NCI-H446 treated with DMSO at 0.1 percent for 48 hours (cell line): Measurements from ENCODE around the gene PPP1R13B.

Source experiments
- DNase-seq: peaks from one replicate; lab custom pipeline; 2025; lab: John Stamatoyannopoulos, UW

PPP1R13B gene

DNA sequence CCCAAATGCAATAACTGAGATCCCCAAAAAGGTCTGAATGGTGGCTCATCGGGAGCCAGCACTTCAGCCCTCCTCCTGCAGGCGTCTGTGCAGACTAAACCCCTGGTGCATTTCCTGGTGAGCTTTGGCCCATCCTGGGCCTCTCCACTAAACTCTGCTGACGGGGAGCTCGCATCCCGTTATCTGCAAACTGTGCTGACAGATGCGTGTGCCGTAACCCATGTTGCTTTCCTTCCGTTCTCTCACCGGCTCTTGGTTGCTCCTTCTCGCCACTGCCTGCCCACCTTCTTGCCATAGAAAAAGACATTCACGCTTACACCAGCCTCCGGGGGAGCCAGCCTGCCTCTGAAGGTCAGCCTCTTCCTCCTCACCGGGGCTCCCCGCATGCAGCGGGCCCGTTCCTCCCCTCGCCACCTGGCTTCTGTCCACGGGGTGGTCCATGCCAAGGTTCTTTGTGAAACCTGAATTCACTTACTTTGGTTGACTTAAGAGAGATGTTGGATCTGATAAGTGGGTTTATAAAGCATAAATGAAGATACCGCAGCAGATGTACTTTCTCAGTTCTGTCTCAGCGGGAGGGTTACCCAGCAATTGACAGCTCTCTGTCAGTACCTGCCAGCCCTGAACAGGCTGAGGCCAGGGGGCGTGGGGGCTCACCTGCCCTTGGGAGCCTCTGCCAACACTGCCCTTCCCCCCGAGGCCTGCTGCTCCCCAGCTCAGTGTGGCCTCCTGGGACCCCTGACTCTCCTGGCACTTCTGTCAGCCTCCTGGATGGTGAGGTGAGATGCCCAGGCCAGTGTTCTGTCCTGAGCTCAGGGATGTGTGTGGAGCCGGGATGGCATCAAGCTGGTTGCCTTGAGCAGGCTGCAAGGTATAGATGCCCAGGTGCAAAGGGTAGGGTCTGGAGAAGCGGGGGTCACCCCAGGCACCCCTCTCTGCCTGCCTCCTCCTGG is 117.6 kb downstream of the PPP1R13B start:
- DNase-seq = no peak

DNA sequence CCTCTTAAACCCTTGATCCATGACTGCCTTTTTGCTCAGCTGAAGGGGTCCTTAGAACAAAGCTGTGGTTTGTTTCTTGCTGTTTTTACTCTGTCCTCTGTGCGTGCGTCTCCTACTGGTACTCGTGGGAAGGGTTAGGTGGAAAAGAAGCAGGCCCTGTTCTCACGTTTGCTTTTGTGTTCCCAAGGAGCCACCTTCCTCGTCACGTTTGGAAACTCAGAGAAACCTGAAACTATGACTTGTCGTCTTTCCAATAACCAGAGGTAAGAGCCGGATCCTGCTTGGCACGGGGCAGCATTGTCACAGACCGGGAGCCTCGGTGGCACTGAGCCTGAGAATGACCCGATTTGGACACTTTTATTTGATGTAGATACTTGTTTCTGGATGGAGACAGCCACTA is 118.7 kb downstream of the PPP1R13B start:
- no peak for DNase-seq

DNA sequence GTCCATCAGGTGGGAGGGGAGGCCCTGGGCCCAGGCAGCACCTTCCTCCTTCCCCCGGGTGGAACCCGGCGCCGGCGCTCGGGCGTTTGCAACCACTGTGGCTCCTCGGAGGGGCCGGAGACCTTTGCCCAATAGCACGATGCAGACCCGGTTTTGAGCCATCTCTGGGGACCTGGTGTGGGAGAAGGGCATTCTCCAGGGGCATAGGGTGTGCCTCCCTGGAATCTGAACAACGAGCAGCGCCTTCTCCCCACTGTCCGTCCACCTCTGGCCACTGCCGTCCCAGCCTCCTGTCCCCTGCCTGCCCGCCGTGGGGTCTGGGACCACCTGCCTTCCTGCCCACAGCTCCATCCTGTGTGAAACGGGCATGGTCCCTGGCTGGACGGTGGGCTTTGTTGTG is 119.2 kb downstream of the PPP1R13B start:
- no peak for DNase-seq

DNA sequence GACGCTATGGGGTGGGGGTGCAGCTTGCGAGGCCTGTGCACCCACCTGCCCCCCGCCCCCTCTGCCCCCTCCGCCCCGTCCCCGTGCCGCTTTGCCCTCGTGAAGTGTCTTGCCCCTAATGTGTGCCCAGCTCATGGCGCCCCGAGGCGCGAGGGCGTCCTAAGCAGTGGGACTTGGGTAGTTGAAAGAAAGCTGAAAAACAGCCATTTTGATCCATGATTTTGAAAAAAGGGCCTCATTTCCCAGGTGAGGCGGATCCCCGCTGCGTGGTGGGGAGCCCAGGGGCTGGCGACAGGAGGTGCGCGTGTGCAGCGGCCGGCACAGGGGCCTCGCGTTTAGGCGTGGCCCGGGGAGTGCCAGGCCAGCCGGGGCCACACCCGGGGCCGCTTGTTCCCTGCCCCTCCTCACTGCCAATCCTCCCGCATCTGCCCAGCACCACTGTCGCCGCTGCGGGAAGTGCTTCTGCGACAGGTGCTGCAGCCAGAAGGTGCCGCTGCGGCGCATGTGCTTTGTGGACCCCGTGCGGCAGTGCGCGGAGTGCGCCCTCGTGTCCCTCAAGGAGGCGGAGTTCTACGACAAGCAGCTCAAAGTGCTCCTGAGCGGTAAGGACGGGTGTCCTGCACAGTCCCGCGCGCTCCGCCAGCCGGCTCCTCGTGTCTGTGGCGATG is 119.9 kb downstream of the PPP1R13B start:
- DNase-seq = no peak

DNA sequence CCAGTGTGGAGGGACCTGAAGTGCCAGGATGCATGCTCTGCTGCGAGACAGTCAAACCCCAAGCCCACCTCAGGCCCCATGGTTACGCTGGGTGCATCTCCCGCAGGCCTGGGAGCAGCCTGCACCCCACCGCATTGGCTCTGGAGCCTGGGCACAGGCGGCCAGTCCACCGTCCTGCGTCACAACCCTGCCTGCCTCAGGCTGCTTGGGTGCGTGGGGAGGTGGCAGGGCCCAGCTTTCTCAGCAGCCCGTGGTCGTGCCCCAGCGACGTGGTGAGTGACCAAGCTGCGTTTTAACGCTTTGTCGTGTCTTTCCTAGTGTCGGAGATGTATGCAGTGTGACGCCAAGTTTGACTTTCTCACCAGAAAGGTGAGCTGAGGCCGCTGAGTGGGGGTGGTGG is 120.9 kb downstream of the PPP1R13B start:
- no peak for DNase-seq

DNA sequence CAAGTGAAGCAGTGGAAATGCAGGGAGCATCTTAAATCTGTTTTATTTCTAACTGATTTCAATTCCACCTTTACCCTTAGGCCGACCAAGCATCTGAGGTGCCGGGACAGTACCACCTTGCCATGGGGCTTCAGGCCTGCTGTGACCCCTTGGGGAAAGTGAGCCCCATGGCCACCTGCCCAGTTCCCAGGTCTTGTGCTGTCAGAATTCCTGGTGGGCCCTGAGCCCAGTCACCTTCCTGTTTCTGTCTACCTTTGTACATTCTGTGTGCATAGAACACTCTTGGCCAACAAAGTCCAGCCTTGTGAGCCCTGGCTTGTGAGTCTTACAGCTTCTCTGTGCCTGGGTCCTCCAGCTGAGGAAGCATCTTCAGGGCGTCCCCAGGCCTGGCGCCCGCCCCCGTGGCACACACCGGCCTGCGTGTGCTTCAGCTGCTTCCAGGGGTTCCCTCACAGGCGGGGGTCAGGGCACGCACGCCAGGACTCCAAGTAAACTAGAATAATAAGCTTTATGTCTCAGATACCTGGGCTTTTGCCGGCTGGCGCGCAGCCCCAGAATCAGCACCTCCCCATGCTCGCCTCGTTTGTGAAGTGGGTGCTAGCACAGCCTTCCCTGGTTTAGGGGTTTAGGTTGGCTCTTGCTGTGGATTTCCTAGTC is 121.5 kb downstream of the PPP1R13B start:
- DNase-seq = no peak

DNA sequence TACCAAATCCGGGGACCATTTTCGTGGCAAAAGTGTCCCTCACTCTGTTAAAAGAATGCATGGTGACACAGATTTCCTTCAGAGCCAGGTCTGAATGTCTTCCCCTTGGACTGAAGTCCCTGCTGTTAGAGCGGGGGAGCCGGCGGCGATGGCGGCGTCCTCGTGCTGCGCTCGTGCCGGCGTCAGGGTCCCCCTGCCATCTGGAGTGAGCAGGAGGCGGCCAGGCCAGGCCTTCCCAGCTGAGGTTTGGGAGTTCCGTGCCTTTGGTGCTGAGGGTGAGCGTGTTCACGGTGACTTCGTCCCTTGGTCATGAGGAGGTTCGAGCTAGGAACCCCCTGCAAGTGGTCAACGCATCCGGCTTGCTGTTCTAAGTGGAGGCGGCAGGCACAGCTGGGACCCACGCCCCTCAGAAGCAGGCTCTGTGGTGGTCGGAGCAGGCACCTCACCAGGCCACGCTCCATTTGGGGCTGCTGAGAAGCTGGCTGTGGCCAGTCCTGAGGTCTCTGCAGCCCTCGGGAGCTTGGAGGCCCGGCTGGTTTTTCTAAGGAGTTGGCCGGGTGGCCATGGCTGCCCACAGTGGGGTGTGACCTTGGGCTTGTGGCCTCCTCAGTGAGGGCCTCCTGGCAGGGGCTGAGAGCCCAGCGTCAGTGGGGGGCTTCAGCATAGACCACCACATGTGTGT is 122.2 kb downstream of the PPP1R13B start:
- DNase-seq = no peak

DNA sequence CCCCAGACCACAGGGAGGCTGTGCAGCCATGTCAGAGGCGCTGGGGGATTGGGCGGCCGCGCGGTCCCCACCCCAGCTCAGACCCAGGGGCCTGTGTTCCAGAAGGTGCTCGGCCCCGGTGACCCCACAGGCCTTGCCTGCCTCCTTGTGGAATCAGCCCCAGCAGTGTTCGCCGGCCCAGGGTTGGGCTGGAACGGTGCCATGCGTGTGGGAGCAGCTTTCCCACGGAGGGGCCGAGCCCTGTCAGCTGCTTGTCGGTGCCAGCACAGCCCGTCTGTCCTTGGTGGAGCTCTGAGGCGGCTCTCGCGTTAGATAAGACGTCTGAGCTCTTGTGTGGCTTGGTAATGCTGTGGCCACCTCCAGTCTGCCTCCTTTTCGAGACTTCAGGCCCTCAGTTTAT is 123.3 kb downstream of the PPP1R13B start:
- DNase-seq = no peak

DNA sequence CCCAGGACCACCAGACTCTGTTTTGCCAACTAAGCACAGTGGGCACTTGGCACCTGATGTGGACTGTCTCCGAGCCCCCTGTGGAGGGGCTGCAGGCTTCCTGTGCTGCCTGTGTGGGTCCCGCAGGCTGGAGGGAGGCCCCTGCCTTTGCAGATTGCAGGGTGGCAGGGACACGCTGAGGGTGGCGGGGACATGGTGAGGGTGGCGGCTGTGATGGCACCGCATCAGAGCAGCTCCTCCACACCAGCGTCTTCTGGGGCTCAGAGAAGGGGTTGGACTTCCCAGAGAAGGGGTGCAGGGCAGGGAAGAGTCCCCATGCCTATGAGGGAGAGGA is 123.7 kb downstream of the PPP1R13B start:
- no peak for DNase-seq

DNA sequence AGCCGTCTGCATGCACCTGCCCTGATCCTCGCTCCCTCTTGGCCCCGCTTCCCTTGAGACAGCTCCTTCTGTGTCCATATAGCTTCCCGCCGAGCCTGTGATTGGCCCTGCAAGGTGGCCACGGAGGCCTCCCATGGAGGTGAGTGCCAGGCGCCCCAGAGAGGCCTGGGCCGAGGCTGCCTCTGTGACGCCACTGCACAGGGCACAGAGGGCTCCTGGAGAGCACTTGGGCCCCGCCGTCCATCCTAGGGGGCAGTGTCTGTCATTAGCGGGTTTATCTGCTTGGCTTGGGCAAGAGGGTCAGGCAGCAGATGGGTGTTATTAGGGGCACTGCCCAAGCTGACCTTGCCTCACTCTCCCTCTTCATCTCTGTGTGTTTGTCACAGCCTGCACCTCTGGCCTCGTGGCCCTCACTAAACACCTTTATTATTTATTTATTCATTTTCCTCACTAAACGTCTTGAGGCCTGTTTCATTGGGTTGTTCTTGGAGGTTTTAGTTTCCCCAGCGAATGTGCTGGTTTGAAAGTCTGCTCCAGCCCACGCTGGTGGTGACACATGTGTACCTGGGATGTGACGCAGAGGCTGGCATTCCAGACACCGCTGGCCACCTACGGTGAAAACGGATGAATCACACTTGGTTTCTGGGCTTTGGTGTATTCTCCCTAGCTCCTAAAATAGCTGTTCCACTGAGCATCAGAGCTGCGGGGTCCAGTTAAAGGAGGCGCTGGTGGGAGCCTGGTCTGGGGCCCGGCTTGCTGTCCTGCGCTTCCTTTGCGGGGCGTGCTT is 125.8 kb downstream of the PPP1R13B start:
- no peak for DNase-seq

DNA sequence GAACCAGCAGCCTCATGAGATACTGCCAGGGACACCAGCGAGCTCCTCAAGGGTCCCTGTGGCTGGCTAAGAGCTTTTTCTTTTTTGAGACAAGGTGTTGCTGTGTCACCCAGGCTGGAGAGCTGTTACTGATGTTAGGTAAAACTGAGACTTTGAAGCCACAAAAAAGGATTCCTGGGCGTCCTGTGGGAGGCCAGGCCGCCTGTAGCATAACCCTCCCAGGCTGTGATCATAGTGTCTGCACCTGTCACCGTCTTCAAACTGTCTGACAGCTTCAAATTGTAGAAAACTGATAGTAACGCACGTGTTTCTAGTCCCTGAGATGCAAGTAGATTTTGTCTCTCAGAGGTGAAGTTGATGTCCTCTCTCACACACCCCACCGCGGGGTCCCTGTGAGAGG is 127.6 kb downstream of the PPP1R13B start:
- DNase-seq = no peak

DNA sequence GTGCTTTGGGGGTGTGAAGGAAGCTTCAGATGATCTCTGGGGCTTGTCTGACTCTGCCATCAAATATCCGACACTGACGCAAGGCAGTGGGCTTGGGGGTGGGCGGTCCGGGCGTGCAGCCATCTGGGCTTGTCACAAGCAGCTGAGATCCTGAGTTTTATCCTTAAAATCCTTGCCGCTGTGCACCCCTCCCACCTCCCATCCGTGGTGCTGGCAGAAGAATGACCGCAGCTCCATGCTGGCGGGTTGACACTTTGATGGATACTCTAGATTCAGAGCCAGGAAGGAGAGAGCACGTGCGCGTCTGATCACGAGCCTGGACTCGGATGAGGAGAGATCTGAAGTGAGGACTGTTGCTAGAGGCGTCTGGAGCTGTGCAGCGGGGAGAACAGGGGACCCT is 128.8 kb downstream of the PPP1R13B start:
- DNase-seq = peak; percentile 59

DNA sequence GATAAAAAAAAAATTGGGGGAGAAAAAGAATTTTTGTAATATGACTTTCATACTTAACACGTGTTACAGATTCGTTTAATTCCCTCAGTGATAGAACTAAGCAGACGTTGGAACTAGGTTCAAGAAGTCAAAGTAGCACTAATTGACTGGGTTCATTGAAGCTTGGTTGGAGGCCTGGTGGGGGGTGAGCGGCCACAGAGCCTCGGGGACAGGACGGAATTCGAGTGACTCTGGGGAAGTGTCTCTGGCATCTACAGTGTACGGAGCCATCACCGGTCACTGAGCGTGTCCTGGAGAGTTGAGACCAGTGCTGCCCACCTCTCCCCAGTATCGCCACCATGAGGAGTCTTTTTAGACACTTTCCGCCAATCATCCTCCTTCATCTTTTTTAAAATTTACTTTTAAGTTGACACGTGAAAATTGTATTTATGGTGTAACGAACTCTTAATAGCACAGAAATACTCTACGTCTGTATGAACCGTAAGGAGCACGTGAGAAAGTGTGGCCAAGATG is 130.4 kb downstream of the PPP1R13B start:
- no peak for DNase-seq

DNA sequence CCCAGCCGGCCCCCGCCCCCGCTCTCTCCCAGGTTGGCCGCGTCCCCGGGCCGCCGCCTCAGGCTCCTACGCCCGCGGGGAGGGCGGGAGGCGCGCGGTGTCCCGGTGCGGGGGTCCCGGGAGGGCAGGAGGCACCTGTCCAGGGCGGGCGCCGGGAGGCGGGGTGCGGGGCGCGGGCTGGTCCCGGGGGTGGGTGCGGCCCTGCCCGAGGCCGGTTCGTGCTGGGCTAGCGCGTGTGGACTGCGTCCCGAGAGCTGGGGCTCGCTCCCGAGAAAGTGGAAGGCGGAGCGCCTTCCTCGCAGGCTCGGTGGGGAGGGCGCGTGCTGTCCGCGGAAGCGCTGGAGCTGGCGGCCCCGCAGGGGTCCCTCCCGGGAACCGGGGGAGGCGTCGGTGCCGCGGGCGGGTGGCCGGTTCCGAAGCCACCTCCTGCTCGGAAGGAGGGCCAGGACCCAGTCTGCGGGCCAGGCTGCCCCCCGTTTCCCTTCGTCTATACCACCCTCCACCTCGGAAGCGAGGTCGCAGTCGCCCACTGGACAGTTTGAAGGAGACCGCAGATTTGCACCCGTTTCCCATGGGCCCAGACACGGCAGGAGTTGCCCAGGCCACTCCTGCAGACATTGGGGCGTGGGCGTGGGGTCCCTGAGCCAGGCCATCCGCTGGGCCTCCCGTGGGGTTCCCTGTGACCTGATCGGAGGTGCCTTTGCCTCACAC is 131.1 kb downstream of the PPP1R13B start:
- no peak for DNase-seq

DNA sequence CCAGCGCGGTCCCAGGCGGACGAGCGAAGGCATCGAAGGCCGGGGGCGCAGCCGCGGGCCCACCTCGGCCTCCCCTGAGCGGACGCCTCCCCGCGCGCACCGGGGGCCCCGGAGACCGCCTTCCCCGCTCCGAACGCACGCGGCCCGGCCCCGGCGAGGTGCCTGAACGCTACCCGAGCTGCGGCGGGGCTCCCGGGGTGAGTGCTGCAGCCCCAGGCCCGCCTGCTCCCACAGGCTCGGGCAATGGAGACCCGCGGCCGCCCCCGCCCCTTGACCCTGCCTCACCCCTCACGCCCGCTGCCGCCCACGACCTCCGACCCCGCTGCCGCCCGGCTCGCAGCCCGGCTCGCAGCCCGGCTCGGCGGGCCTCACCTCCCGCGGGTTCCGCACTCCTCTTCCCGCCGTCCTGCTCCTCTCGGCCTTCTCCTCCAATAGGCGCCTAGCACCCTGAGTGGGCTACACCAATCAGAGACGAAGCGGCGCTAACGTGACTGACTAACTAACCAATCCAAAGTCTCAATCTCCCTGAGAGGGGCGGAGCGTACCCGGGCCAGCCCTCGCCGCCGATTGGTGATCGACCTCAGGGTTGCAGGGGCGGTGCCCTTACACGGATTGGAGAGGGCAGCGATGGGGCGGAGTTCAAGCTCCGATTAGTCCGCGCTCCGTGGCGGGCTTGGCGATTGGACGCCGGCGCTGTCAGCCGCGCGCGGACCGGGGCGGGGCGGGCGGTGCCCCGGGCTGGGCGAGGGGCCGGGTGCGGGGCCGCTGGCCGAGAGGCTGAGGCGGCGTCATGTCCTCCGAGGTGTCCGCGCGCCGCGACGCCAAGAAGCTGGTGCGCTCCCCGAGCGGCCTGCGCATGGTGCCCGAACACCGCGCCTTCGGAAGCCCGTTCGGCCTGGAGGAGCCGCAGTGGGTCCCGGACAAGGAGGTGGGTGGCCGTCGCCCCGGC is 132.0 kb downstream of the PPP1R13B start, which contains the start of the genes XRCC3 and ZFYVE21:
Gene XRCC3, minus strand, starts transcription at position 400 of the 949 bp plus-strand sequence. CDS start 4,364 bp downstream, outside the sequence.
Gene ZFYVE21, plus strand, starts transcription at position 759 of the 949 bp plus-strand sequence. Its CDS starts 32 bp downstream, at position 791.
- peak; percentile 100 for DNase-seq

DNA sequence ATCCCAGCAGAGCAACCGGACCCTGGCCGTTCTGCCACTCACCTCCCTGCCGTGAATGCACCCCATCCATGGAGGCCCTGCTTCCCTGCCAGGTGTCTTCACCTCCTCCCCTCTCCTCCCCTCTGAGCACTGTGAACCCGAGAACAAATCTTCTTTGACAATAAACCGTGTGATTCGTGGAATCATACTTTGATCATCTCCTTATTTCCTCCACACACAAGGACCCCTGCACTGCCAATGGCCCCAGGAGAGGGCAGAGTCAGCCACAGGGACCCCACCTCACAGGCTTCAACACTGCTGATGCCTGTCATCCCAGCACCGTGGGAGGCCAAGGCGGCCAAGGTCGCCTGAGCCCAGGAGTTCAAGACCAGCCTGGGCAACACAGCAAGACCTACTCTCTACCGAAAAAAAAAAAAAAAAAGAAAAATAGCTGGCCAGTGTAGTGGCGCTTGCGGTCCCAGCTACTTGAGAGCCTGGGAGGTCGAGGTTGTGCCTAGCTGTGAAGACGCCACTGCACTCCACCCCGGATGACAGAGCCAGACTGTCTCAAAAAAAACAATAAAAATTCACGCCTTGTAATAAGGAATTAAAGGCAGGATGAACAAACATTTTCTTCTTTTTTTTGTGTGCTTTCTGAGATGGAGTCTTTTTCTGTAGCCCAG is 133.2 kb downstream of the PPP1R13B start:
- DNase-seq = no peak

DNA sequence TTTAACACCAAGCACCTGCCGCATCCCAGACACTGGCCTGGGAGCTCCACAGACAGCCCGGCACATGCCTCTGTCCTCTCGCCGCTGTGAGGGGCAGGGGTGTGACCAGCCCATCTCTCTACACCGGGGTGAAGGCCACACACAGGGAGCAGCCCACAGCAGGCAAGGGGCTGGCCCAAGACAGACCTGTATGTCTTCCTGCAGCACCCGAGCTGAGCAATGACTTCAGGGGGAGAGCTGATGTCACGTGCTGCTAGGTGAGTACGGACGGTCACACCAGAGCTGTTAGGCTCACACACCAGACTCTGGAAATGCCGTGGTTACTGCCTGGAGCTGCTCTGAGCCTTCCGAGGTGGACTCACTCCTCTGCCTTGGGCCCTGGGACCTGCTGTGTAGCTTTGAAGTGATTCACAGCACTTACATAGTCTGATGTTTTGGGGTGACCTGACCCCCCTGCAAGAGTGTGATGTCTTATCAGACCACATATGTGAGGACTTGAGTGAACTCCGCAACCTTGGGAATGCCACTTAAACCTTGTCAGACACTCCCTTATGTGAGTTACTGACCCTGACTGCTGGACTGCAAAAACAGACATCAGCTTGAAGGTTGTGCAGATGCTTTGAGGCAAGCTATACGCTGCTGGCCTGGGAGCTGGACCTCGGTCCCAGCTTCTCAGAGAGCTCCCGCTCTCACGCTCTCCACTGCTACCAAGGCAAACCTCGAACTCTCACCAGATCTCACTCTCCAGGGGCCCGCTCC is 133.9 kb downstream of the PPP1R13B start:
- no peak for DNase-seq
